NCI-H146 treated with DMSO at 0.1 percent for 48 hours (cell line): ENCODE data around the gene TLL2.
A peak's percentile ranks its signal among the peaks of the same experiment; 100 is the strongest.

ENCODE experiments used
- DNase-seq: peaks from one replicate; lab custom pipeline; 2025; ENCODE audit not compliant: unreplicated experiment; lab: John Stamatoyannopoulos, UW

TLL2 gene

DNA sequence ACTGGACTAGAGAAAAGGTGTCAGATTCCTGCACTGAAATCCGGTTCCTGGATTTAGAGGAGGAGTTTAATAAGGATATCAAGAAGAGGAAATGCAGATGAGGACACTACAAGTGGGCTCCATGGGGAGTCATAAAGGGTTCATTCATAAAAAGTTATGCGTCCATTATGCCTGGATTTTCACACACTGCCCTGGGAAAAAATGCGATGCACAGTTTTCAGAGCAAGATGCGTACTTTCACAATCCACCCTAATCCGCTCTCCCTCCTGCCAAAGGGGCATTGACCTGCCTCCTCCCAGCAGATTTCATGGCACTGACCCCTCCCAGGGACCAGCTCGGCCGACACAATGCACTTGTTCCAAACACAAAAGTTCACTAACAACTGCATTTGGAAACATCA lies 112.7 kb downstream of the TLL2 start:
- DNase-seq = no peak

DNA sequence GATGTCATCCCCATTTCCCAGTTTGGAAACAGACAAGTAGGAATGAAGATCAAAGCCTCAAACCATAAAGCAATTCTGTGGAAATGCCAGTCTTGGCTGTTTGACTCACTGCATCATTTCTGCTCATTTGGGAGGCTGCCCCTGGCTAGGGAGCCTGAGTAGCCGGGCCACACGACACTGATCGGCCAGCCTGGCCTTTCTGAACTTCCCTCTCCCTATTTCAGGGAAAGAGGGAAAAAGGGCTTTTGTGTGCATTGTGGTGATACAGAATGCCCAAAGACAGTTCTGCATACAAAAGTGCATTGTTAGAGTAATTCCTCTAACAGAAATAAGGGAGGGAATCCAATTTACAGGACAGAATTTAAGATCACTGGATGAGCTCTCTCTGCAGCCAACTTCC lies 113.3 kb downstream of the TLL2 start:
- no peak for DNase-seq

DNA sequence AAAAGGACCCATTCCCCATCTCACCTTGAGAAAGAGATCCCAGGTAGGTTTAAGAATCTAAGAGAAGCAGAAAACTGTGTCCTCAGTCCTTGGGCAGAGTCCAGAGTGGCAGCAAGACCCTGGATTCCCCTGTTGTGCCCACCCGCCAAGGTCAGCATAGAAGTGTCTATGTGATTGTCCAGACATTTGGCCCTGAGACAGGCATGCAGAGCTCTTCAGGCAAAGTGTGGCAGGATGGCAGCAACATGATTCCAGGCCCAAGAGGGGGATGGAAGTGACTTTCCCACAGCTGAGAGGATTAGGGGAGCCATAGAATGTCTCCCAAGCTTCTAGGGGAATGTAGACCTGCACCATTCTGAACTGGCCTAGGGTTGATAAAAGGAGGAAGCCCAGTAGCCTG lies 115.8 kb downstream of the TLL2 start:
- no peak for DNase-seq

DNA sequence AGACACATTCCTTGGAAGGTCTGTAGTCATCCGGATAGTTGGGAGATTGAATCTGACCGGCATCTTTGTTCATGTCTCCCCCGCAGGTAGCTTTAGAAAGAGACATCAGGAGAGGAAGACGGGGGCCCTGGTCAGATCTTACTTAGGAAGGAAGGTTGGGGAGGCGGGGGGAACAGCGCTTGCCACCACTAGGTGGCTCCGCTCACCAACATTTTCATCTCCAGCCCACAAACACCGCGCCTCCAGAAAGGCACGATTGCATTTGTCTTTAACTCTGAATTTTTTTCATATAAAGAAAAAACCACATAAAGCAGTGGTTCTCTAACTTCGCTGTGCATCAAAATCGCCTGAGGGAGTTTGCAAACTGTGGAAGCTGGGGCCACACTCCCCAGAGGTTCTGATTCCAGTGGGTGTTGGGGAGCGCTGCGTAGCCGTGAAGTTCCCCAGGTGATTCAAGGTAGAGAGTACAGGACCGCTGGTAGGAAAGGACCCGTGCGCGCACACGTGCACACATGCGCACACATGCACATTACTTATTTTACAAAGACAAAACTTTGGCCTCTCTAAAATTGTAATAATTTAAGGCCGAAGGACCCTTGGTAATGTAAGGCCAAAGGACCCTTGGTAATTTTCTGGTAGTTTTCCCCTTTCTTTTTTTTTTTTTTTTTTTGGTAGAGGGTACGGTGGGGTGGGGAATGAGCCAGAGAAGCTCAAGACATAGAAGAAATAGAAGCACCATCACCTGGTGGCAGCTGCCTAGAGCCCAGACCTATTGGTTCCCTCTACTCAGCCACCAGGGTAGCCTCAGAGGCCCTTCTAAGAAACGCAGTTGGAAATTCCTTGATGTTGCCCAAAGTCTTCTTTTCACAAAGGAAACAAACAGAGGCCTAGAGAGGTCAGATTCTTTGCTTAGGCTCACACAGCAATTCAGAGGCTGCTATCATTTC lies 117.5 kb downstream of the TLL2 start:
- peak; percentile 28 for DNase-seq

DNA sequence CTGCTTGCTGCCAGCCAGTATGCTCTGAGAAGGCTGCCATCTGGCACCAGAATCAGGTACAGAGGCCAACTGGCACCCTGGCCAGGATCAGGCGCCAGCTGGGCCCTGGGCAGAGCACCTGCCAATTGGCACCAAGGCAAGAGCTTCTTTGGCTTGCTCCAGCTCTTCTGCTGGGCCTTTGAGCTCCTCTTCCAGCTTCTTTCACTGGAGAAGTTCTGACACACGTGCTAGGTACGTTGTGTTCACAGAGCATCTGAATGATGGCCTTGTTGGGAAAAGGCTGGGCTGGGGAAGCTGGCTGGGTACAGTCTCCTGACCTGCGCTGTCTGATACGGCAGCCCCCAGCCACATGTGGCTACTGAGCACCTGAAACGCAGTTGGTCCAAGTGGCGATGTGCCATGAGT lies 123.3 kb downstream of the TLL2 start:
- DNase-seq = no peak

DNA sequence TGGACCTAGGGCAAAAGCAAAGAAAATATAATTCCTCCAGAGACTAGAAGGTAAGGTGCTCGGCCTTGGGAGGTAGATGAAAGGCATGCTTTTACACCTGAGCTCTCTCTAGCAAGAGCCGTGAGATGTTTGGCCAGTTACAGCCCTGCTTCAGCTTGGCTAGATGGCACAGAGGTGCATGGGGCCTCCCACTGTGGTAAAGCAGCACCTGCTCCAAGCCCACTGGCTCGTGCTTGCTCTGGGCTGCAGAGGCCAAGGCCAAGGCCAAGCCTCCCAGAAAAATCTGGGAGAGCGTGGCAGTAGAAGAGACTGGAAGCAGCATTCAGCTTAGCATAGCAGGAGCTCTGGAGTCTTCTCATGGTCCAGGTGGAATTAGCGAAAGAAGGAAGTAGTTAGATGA lies 123.9 kb downstream of the TLL2 start:
- DNase-seq = no peak

DNA sequence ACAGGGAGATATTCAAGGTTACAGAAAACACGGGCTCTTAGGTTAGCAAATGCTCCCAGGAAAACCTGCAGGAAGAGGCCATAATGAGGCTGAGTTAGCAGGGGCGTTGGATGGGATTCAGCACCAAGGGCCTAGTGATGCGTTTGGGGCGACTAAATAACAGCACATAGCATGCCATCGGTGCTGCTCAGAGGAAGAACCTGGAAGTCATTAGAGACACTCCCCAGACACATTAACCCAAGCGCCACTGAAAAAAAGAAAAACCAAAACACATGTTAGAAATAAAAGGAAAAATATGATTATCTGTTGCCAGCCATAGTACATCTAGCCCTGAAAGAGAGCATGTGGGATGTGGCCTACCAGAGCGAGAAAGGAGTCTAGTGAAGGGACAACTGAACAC lies 126.1 kb downstream of the TLL2 start:
- DNase-seq = no peak

DNA sequence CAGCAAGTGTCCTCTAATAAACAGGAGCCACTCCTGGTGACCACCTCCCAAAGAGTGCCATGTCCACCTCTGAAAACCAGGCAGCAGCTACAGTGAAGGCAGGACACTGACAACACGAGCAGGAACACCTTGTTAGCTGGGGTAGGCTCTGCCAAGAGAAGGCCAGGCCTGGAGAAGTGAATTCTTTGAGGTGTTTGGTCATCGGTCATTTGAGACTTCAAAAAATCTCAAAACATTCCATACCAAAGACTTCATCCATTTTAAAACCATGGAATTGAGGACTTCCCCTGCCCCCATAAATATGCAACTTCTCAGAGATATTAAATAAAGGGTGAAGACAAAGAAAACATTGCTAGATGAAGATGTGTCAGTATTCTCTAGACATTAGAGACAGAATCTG lies 126.6 kb downstream of the TLL2 start:
- DNase-seq = no peak

DNA sequence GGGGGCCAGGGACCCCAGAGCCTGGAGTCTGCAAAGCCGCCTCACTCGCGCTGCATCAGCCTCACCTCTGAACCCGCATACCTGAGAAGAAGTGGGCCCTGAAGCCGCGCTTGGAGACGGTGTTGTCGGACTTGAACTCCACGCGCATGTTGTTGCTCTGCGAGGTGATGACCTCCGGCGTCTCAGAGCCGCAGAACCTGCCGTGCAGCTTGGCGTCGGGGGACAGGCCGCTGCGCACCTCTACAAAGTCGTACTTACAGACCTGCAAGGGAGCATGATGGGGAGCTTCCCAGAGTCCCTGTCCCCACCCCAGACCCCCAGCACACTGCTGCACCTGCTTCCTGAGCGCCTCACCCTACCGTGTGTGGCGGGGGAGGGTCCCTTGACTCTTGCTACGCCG lies 129.2 kb downstream of the TLL2 start:
- DNase-seq = no peak

DNA sequence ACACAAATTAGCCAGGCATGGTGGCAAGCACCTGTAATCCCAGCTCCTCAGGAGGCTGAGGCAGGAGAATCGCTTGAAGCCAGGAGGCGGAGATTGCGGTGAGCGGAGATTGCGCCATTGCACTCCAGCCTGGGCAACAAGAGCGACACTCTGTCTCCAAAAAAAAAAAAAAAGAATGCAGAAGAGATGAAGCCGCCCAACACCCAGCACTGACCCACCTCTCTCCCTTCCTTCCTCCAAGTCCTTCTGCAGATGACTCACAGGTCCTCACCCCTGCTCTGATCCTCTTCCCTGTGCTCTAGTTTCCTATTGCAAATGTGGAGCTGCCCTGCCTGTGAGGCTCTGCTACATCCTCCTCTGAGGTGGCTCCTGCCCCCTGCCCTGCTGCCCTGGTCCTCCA lies 132.9 kb downstream of the TLL2 start:
- no peak for DNase-seq

DNA sequence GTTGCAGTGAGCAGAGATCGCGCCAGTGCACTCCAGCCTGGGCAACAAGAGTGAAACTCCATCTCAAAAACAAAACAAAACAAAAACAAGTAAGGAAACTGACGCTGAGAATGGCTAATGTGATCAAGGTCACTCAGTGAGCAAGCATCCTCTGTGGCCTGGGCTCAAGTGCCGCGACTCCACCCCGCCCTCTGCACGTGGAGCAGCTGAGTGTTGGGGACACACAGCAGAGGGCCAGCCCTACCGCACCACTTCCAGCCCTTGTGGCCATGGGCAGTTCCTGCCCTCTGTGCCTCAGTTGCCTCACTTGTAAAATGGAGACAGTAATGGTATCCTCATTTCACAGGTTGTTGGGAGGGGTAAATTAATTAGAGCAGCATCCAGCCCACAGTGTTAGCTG lies 134.0 kb downstream of the TLL2 start:
- no peak for DNase-seq

DNA sequence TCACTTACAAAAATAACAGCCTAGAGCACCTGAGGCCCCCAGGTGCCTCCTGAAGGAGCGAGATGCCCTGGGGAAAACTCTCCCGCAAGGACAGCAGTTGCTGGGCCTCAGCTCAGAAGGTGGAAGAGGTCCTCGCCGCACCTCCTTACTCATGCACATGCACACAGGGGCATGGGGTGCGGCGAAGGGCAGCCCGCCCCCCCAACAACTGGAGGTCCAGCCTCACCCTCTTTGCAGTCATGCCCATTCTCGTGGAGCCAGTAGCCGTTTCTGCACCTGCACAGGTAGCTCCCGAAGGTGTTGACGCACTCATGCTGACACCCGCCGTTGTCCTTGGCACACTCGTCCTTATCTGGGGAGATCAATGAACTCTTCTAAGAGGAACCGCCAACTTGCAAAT lies 135.0 kb downstream of the TLL2 start:
- DNase-seq = no peak

DNA sequence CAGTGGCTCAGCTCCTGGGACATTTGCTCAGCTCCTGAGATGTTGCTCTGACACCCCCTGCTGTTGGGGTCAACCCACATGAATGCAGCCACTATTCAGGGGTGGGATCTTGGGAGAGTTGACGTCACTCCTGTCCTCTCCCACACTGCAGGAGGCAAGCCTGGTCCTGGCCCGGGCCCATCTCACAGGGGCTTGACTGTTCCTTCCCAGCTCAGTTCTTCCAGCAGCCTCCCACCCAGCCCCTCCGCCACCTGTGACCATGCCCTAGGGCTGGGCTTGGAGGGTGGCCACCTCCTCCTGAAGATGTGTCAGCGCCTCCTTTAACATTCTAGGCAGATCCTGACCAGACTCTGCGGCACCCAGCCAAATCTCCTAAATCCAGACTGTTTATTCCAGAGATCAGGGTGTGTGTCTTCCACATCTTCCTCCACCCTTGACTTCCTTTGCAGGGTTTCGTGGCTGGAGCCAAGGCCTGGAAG lies 135.9 kb downstream of the TLL2 start:
- DNase-seq = no peak

DNA sequence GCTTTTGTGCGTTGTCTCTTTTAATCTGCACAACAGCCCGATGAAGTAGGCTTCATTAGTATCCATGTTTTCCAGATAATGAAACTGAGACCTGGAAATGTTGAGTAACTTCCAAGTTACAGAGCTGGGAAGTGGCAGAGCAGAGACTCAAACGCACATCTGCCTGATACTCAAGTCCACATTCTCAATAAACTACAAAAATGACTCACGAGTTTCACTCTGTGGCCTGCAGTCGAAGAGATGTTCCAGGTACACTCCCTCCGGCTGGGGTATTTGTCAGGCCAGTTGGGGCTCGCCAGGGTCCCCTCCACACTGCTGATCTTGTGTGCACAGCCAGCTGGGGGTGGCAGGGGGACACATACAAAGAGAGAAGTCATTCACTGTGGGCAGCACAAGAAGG lies 137.2 kb downstream of the TLL2 start:
- no peak for DNase-seq

DNA sequence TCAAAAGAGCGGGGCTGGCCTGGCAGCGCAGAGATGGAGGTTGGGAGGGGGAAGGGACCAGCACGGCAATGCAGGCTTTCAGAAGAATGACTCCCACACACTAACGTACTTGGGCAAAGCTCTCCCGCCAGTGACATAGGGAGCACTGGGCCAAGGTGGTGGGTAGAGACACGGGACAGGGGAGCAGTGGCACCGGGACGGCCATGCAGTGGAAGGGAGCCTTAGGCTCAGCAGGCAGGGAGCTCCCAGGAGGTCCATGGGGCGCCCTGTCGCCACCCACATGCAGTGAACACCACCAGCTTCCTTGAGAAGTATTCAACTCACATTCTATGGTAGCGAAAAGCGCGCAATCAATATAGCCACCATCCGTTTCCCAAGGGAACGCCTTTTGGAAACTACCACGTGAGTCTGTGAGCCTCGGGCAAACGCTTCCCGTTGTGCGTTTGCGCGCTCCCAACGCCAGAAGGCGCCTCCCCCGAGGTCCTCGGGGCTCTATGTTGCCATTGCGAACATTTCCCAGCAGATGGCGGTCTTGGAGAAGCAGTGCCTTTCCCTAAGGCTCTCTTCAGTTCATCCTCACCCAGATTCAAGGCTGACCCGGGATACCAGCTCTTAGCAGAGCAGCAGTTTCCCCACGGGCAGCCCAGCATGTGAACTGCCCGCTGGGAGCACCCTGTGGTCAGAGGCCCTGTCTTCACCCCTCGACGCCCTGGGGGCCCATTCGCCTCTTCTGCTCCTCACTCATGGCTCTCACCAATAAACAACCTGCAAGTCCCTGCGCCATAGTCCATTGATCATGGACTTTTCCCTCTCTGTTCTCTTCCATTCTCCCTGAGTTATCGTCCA lies 138.5 kb downstream of the TLL2 start:
- peak; percentile 78 for DNase-seq

DNA sequence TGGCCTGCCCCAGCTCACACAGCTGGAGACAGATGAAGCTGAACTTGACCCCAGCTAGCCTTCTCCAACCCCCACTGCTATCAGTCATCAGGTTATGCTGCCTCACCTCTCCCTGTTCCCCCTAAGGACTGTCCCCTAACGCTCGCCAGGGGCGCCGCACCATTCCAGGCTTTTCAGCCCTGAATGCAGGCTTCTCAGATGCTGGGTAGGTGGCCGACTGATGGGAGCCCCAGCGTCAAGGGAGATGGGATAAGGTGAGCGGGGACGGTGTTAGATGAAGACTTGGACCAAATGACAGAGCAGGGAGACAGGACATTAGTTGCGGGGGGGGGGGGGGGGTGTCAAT lies 139.1 kb downstream of the TLL2 start:
- no peak for DNase-seq

DNA sequence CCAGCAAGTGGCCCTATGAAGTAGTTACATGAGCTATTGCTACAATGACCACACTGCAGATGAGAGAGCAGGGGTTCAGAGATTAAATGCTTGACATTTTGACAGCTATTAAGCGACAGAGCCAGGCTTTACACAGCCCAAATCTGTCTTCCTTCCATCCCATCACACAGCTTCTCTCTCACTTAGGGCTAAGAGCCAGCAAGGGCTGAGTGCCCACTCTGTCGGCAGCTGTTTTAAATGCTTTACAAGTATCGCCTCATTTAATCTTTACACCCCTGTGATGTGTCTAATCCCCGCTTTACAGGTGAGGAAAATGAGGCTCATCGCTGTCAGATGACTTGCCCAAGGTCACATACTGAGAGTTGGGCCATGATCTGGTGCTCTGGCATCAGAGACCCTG lies 139.7 kb downstream of the TLL2 start:
- DNase-seq = no peak

DNA sequence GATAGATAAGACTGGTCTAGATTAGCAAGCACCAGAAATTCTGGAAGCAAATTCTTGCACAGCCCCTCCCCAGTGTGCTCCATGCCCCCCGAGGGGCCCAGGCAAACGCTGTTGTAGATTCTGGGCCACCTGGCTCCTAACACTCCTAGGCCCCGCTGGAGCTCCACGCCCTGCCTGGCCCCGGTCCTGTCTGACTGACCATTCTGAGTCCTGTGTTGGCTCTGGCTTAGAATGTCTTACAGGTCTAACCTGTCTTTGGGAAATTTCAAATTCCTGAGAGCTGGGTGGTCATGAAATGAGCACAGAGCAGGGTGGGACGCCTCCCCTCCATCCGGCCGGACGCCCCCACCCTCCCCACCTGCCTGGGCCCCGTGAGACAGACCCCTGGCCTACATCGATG lies 142.4 kb downstream of the TLL2 start:
- DNase-seq = no peak

DNA sequence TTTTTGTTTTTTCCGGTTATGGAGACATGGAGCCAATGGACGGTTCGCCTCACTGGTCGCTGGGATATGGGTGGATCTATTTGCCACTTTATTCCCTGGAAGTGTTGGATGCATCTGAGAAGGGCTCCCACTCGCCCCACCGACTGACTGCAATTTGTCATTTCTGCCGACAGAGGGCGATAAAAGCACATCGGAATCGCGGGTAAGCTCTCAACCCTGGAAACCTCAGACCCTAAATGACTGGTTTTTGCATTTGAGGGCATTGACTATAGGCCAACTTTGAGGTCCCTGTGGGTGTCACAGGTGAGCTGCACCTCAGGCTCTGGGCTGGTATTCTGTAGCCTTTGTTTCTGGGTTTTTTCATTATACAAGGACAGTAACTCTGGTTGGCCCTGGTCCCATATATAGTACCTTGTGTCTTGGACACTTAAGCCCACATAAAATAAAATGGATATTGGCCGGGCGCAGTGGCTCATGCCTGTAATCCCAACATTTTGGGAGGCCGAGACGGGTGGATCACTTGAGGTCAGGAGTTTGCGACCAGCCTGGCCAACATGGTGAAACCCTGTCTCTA lies 143.1 kb downstream of the TLL2 start:
- DNase-seq = peak; percentile 4

DNA sequence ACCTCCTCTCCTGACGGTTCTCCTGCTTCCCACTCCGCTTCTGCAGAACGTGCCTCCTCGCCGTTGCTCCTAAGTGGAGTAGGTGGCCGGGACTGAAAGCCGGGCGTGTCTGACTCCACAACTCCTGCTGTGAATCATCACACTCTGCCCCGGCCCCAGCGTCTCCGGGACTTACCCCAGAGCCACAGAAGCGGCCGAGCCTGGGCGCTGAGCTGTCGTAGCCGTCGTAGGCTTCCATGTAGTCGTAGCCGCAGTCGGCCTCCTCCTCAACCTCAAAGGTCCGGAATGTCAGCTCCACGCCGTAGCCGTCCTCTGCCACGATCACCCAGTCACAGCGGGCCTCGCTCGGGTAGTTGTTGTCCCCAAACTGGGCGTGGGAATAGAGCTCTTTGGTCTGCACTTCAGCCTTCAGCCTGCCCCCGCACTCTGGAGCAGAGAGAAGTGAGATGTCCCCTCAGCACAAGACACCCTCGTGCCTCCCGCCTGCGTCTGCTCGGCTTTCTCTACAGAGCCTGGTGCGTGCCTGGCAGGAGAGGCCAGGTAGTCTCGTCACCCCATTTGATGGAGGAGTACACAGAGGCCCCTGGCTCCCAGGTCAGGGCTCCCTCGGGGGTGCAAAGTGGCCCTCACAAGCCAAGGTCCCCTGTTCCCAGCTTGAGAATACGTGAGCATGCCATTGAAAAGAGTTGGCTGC lies 143.7 kb downstream of the TLL2 start:
- no peak for DNase-seq

DNA sequence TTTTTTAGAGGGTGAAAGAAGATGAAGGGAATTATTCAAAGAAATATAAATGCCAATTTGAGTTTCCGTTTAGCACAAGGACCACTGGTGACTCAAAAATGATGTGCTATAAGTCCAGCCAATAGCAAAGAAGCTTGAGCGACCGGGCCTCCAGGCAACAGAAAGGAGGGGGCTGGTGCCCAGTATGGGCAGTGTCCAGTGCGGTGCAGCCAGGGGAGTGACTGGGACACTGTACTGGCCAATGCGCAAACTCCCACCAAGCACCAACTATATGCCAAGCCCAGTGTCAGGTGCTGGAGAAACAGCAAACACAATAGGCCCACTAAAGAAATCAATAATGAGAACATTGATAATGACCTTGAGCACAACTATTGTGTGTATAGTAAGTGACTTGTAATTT lies 144.8 kb downstream of the TLL2 start:
- DNase-seq = no peak
